ENCODE data around the gene ZNF407.

GRCh38 chr18:75067996-75068645, 470.5 kb downstream of the ZNF407 start:
- TF ChIP-seq POLR2AphosphoS5 (IDR thresholded peaks at IDR 0.05; ENCODE audit: low read depth) (no peak), CTCF (IDR thresholded peaks at IDR 0.05; ENCODE audit: insufficient read depth, low read length) (no peak), GABPA (IDR thresholded peaks at IDR 0.05; ENCODE audit: low read depth) (no peak), REST (IDR thresholded peaks at IDR 0.05; ENCODE audit: insufficient replicate concordance, low read depth) (no peak)
